K562 (cell line): Measurements from ENCODE around the gene UBE2M. TPM values are rescaled to one million over a fixed set of nuclear protein-coding genes. Genes with fewer than 3 reads are reported as not detected.

Experiments
- CCAR2 ChIP-seq: fragments of 200-400 bp; formaldehyde crosslinking; IDR thresholded peaks from 2 replicates; pipeline ENCODE4 v1.6.1; 2017; ENCODE audit warnings: mild to moderate bottlenecking, low read depth, low read length
- CGGBP1 ChIP-seq: fragments of 250-450 bp; sonication (Bioruptor Pico); IDR thresholded peaks from 2 replicates; pipeline ENCODE4 v1.9.0; 2021; ENCODE audit warnings: mild to moderate bottlenecking
- CHAMP1 ChIP-seq: fragments of 450-650 bp; IDR thresholded peaks from 2 replicates; pipeline ENCODE4 v1.6.1; 2016; ENCODE audit warnings: mild to moderate bottlenecking
- CREB3 ChIP-seq: fragments of 450-650 bp; conservative IDR thresholded peaks from 2 replicates; pipeline ENCODE4 v1.6.1; 2016; ENCODE audit warnings: missing genetic modification characterization, low read depth, mild to moderate bottlenecking, missing compliant biosample characterization, moderate library complexity
- DNMT1 ChIP-seq: fragments of 450-650 bp; IDR thresholded peaks from 2 replicates; pipeline ENCODE4 v1.6.1; 2016; ENCODE audit warnings: antibody characterized with exemption, mild to moderate bottlenecking
- EP300 ChIP-seq: IDR thresholded peaks from 2 replicates; pipeline ENCODE4 v1.6.1; 2012; ENCODE audit warnings: low read length, improper control_type of control experiment
- FIP1L1 ChIP-seq: fragments of 200-400 bp; formaldehyde crosslinking; IDR thresholded peaks from 2 replicates; pipeline ENCODE4 v1.6.1; 2018; ENCODE audit warnings: mild to moderate bottlenecking, low read depth, low read length; ENCODE audit not compliant: poor library complexity, severe bottlenecking
- POU5F1 ChIP-seq: fragments of 150-350 bp; IDR thresholded peaks from 2 replicates; pipeline ENCODE4 v1.6.1; 2014; ENCODE audit warnings: borderline replicate concordance, low read length, low read depth, mild to moderate bottlenecking; ENCODE audit not compliant: partially characterized antibody
- RBBP5 ChIP-seq: fragments of 200-600 bp; sonication (generic); IDR thresholded peaks from 2 replicates; pipeline ENCODE4 v1.6.1; 2012; ENCODE audit warnings: borderline replicate concordance, mild to moderate bottlenecking, low read length, control low read depth, inconsistent platforms; ENCODE audit not compliant: insufficient read depth, poor library complexity, severe bottlenecking
- SMC3 ChIP-seq: conservative IDR thresholded peaks from 2 replicates; pipeline ENCODE4 v1.6.1; 2011; ENCODE audit warnings: low read depth, low read length, improper control_type of control experiment; ENCODE audit not compliant: insufficient read depth
- TRIM25 ChIP-seq: fragments of 450-650 bp; IDR thresholded peaks from 2 replicates; pipeline ENCODE4 v1.7.0; 2016; ENCODE audit warnings: borderline replicate concordance
- ZBTB7A ChIP-seq: IDR thresholded peaks from 2 replicates; pipeline ENCODE4 v1.6.1; 2011; ENCODE audit warnings: low read depth, mild to moderate bottlenecking, low read length, moderate library complexity, borderline replicate concordance; ENCODE audit not compliant: control insufficient read depth
- ZNF79 ChIP-seq: fragments of 250-450 bp; sonication (Bioruptor Pico); IDR thresholded peaks from 2 replicates; pipeline ENCODE4 v1.4.0; 2020; ENCODE audit warnings: low read depth, mild to moderate bottlenecking, moderate library complexity
- ZSCAN29 ChIP-seq: fragments of 450-650 bp; IDR thresholded peaks from 2 replicates; pipeline ENCODE4 v1.6.1; 2017
- polyA plus RNA-seq, 8 experiments: library from polyadenylated mRNA; depleted of rRNA in 4 of 8; stranded (reverse) in 5 of 8; unstranded in 3 of 8; fragments of >200 nt; fragmentation: Nextera tagmentation in 2 of 8; fragmentation: Illumina TruSeq in 1 of 8; extraction: Ambion mirVana in 2 of 8; extraction: Trizol in 1 of 8; gene quantifications; 2 replicates each; pipeline versions ENCODE4 v1.2.1 to v1.2.3, GENCODE V29; 2011 to 2014; ENCODE audit warnings: inconsistent platforms in 1 of 8, missing spikeins in 1 of 8
- total RNA-seq, 7 experiments: library from RNA; depleted of rRNA in 6 of 7; stranded (reverse); fragments of >200 nt in 6 of 7; fragmentation: Illumina TruSeq in 2 of 7; extraction: Trizol in 2 of 7; gene quantifications; 2 replicates each; pipeline versions ENCODE4 v1.2.1 to v1.2.3, GENCODE V29; 2011 to 2021; ENCODE audit warnings: low replicate concordance in 1 of 7

The UBE2M gene
- total and polyA plus RNA-seq, 9 of the 15 experiments (the other 6 are each of a cell fraction or from before 2014, with no cell fraction given): 0.92 to 163 (median 85.7) TPM

- TF ChIP-seq FIP1L1 (no peak), POU5F1 (no peak), CREB3 (tag) (0 out of 2 replicates have a peak, but pooled peaks have one; percentile 47), RBBP5 (no peak), ZSCAN29 (no peak), CGGBP1 (no peak), DNMT1 (no peak), SMC3 (no peak), ZBTB7A (peak; percentile 39; the same call in 1 of the 2 replicates), CHAMP1 (no peak), CCAR2 (no peak), TRIM25 (no peak), EP300 (no peak), ZNF79 (CRISPR knock-in tag) (no peak)
Measured at GRCh38 chr19:58520257-58520599, 38.2 kb downstream of the UBE2M start (continued).
